Fibroblast of skin of left biceps (primary cell): Measurements from ENCODE around the gene NAXE.
"Not testable (repeated sequence)": the region's sequence is repeated elsewhere in the genome, so short reads cannot be mapped to it uniquely, and the experiment has no call there.

ENCODE experiments used
- DNase-seq, 2 experiments: peaks; one replicate each; pipeline ENCODE4 v3.0.0-alpha.2; 2013; ENCODE audit warnings: low read depth in 2 of 2

NAXE gene

GRCh38 chr1:156591432-156592157 is at the start of gene NAXE:
NAXE (plus strand) TSS chr1:156591776; CDS start chr1:156591805, 29 bp downstream.
- peak in 1 of 2 experiments; percentile 18 for DNase-seq

- no peak for DNase-seq
Measured at GRCh38 chr1:156543066-156543465, 48.5 kb upstream of the NAXE start.

GRCh38 chr1:156544592-156545102 is 46.9 kb upstream of the NAXE start:
- DNase-seq: no peak

GRCh38 chr1:156546267-156546666 is 45.3 kb upstream of the NAXE start:
- DNase-seq: no peak

DNA sequence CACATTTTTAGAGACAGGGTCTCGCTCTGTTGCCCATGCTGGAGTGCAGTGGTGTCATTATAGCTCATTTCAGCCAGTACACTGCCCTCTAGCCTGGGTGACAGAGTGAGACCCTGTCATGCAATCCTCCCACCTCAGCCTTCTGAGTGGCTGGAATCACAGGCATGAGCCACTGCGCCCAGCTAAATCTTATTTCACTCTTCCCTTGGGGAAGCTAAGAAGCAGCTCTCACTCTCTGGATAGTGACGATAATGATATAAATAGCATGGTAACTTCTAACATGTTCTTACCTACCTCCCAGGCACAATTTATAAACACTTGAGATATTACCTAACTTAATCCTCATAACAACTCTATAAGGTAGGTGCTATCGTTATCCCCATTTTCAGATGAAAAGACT is 44.1 kb upstream of the NAXE start:
- no peak for DNase-seq

DNA sequence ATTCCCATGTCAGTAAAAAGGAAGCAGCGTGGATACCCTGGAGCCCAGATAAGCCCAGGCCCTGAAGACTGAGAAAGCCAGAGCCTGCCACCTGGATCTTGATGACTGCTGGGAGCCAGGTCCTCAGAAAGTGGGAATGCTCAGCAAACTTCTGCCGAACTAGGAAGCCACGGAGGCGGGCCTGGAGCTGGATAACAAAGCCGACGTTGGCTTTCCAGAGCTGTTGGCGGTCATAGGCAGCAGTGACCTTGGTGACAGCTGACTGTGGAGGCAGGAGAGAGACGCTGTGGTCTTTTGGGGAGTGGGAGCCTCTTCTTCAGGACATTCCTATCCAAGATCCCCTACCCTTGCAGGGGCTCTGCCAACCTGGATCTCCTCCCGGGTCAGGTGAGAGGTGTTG is 43.6 kb upstream of the NAXE start:
- no peak for DNase-seq

DNA sequence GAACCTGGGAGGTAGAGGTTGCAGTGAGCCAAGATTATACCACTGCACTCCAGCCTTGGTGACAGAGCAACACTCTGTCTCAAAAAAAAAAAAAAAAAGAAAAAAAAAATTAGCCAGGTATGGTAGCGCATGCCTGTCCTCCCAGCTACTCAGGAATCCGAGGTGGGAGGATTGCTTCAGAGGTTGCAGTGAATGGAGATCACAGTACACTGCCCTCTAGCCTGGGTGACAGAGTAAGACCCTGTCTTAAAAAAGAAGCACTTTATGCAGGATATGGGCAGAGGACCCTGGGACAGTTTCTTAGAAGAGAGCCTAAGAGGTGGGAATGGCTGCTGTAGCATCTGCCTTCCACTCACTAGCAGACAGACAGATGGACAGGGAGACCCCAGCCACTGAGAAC is 42.2 kb upstream of the NAXE start:
- no peak for DNase-seq

- no peak for DNase-seq
Measured at GRCh38 chr1:156549831-156550230, 41.7 kb upstream of the NAXE start.

GRCh38 chr1:156550346-156550745 is 41.2 kb upstream of the NAXE start:
- no peak for DNase-seq

DNA sequence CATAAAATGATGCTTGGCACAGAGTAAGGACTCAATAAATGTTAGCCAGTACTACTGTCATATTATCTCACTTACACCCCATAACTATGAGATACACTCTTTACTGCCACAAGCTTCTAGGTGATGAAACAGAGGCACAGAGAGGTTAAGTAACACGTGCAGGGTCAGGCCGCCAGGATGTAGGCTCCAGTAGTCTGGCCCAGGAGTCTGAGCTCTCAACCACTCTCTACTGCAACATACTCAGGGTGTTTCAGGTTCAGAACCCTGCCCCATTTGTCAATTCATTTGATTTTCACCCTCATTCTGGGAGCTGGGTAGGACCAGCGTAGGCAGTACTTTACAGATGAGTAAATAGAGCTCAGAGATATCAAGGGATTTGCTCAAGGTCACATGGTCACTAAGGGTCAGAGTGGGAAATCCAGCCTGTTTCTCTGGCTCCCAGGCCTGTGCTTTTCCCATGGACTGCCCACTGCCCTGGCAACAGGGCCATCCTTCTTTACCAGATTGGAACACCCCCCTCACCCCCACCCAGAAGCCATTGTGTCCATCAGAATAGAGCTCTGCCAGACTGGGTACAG is 40.4 kb upstream of the NAXE start:
- no peak for DNase-seq

GRCh38 chr1:156551869-156552268 is 39.7 kb upstream of the NAXE start:
- DNase-seq: no peak

DNA sequence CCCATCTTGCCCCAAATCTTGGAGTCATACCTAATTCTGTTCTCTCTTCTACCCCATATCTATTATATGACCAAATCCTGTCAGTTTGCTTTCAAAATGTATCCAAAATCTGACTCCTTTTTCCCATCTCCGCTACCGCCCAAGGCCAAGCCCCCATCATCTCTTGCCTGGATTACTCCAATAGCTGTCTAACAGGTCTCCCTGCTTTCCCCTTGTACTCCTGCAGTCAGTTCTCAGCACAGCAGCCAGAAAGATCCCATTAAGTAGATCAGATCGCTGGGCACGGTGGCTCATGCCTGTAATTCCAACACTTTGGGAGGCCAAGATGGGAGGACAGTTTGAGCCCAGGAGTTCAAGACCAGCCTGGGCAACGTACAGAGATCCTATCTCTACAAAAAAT is 39.1 kb upstream of the NAXE start:
- no peak for DNase-seq

DNA sequence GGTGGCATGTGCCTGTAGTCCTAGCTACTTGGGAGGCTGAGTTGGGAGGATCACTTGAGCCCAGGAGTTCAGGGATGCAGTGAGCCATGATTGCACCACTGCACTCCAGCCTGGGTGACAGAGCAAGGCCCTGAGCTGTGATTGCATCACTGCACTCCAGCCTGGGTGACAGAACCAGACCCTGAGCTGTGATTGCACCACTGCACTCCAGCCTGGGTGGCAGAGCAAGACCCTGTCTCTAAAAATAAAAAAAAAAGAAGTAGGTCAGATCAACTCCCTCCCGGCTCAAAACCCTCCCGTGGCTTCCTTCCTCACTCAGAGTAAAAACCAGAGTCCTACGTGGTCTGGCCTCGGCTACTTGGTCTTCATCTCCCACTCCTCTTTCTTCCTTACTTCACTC is 38.6 kb upstream of the NAXE start:
- not testable (repeated sequence) for DNase-seq

DNA sequence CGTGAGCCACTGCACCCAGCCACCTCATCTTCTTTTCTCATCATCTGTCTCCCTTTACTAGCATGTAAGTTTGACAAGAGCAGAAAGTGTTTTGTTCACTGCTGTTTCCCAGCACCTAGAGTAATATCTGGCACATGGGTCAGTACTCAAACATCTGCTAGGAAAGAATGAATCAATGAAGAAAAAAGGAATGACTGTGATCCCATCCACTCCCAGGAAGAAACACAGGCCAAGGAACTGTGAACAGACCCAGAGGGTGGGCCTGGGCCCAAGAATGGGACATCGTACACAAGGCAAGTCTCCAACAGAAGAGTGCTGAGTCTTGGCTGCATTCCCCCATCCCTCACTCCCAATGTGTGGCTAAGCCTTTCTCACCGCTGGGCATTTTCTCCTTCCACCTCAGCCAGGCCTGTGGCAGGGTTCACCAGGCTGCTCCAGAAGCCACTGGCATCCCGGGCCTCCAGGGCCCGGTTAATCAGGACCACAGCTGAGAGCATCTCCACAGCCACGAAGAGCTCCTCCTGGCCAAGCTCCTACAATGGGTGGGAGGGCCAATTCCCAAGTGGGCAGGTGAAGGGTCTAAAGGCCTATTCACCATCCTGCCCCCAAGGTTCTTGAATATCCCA is 37.6 kb upstream of the NAXE start:
- DNase-seq: no peak

DNA sequence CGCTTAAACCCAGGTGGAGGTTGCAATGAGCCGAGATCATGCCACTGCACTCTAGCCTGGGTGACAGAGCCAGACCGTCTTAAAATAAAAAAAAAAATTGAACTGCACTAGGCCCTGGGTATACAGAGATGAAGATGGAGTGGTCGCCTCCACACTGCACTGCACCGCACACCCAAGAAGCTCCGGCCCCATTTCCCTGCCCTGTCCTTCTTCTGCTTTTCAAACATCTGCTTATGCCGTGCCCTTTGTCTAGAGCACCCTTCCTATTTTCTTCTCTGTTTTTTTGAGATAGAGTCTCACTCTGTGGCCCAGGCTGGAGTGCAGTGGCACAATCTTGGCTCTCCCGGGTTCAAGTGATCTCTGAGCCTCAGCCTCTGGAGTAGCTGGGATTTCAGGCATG is 36.6 kb upstream of the NAXE start:
- DNase-seq: no peak

- DNase-seq: no peak
Measured at GRCh38 chr1:156555715-156556114, 35.9 kb upstream of the NAXE start.

- DNase-seq: no peak
Measured at GRCh38 chr1:156556354-156556753, 35.2 kb upstream of the NAXE start.

- no peak for DNase-seq
Measured at GRCh38 chr1:156559086-156559796, 32.3 kb upstream of the NAXE start.

- DNase-seq: no peak
Measured at GRCh38 chr1:156559797-156560385, 31.7 kb upstream of the NAXE start.

GRCh38 chr1:156560585-156561163 is 30.9 kb upstream of the NAXE start:
- no peak for DNase-seq

- DNase-seq: no peak
Measured at GRCh38 chr1:156565519-156565918, 26.1 kb upstream of the NAXE start.

- no peak for DNase-seq
Measured at GRCh38 chr1:156566436-156566835, 25.1 kb upstream of the NAXE start.
